ENCODE measurements around the gene ICAM1.

Gene ICAM1

DNA sequence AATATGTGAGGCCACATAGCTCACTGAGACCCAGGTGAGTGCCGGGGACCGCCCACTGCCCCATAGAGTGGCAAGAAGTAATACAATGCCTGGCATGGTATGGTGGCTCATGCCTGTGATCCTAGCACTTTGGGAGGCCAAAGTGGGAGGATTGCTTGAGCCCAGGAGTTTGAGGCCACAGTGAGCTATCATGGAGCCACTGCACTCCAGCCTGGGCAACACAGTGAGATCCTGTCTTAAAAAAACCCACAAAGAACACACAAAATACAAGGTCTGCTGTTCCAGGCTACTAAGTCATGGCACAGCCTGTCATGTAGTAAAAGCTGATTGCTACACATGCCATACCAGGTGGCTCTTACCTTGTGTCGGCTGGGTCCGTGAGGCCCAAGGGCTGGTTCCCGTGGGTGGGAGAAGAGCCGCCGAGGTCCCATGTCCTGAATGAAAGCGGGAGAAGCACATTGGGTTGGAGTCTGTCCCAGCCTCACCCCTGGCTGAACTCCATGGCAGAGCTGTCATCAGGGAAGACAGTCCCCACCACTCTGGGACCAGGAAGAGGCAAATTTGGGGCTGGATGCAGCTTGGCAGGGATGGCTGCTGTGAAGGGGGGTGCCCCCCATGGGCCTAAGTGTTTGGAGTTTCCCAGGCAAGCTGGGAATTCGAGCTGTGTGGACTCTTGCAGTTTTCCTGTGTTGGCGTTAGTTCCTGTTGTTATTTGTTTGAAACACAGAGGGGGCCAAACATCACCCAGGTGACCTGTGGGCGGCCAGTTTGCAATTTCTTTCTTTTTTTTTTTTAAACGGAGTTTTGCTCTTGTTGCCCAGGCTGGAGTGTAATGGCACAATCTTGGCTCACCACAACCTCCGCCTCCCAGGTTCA lies 48.1 kb downstream of the ICAM1 start:
- H3K36me3 ChIP-seq (ENCODE audit: control insufficient read depth, insufficient read depth, low read length): peaks cover 38% of the 10 kb centered on the region

GRCh38 chr19:10320602-10321416 lies 49.9 kb downstream of the ICAM1 start:
- Histone ChIP-seq H3K4me3 (replicated peaks; ENCODE audit: low read depth, low read length) (no peak overlapping the region), H3K36me3 (ENCODE audit: control insufficient read depth, insufficient read depth, low read length) (peaks cover 47% of the 10 kb centered on the region), H3K27me3 (replicated peaks; ENCODE audit: control insufficient read depth, insufficient read depth, low read length) (no peaks in the 10 kb centered on the region)
- no peak for DNase-seq (ENCODE audit: extremely low read depth, insufficient read length)
- TF ChIP-seq, protein P1, sequence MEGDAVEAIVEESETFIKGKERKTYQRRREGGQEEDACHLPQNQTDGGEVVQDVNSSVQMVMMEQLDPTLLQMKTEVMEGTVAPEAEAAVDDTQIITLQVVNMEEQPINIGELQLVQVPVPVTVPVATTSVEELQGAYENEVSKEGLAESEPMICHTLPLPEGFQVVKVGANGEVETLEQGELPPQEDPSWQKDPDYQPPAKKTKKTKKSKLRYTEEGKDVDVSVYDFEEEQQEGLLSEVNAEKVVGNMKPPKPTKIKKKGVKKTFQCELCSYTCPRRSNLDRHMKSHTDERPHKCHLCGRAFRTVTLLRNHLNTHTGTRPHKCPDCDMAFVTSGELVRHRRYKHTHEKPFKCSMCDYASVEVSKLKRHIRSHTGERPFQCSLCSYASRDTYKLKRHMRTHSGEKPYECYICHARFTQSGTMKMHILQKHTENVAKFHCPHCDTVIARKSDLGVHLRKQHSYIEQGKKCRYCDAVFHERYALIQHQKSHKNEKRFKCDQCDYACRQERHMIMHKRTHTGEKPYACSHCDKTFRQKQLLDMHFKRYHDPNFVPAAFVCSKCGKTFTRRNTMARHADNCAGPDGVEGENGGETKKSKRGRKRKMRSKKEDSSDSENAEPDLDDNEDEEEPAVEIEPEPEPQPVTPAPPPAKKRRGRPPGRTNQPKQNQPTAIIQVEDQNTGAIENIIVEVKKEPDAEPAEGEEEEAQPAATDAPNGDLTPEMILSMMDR (IDR thresholded peaks at IDR 0.05; ENCODE audit: insufficient read depth, low read length, poor library complexity, severe bottlenecking): no peak

More for the DNA sequence above, 48.1 kb downstream of the ICAM1 start:
- TF ChIP-seq, protein P1 (IDR thresholded peaks at IDR 0.05; ENCODE audit: insufficient read depth, low read length, poor library complexity, severe bottlenecking): no peak
- Histone ChIP-seq H3K4me3 (replicated peaks; ENCODE audit: low read depth, low read length) (no peak overlapping the region), H3K27me3 (replicated peaks; ENCODE audit: control insufficient read depth, insufficient read depth, low read length) (no peaks in the 10 kb centered on the region)
- no peak for DNase-seq (ENCODE audit: extremely low read depth, insufficient read length)

DNA sequence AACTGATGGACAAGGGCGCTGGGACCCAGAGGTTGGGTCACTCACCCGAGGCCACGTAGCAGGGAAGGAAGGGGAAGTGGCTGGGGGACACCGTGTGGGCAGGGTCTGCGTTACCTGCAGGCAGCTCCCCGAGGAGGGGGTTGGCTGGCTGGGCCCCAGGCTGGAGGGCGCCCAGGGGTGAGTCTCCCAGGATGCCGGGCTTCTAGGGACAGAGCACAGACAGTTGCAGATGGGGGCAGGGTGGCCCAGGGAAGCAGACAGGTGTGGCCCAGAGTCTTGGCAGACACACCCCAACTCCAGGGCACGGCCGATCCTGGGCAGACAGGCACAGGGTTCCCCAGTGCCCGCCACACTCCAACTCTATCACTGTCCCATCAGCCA lies 50.5 kb downstream of the ICAM1 start:
- no peak for DNase-seq (ENCODE audit: extremely low read depth, insufficient read length)
- peaks cover 50% of the 10 kb centered on the region for H3K36me3 ChIP-seq (ENCODE audit: control insufficient read depth, insufficient read depth, low read length)
- H3K27me3 ChIP-seq (replicated peaks; ENCODE audit: control insufficient read depth, insufficient read depth, low read length): no peaks in the 10 kb centered on the region
- H3K4me3 ChIP-seq (replicated peaks; ENCODE audit: low read depth, low read length): no peak overlapping the region
- TF ChIP-seq, protein P1 (IDR thresholded peaks at IDR 0.05; ENCODE audit: insufficient read depth, low read length, poor library complexity, severe bottlenecking): no peak

- Histone ChIP-seq H3K27me3 (replicated peaks; ENCODE audit: control insufficient read depth, insufficient read depth, low read length) (no peaks in the 10 kb centered on the region), H3K36me3 (ENCODE audit: control insufficient read depth, insufficient read depth, low read length) (peaks cover 53% of the 10 kb centered on the region), H3K4me3 (replicated peaks; ENCODE audit: low read depth, low read length) (no peak overlapping the region)
- DNase-seq (ENCODE audit: extremely low read depth, insufficient read length): no peak
- TF ChIP-seq, protein P1 (IDR thresholded peaks at IDR 0.05; ENCODE audit: insufficient read depth, low read length, poor library complexity, severe bottlenecking): no peak
These were observed 51.2 kb downstream of the ICAM1 start for GRCh38 chr19:10321874-10322835.

GRCh38 chr19:10325732-10326131 lies 54.8 kb downstream of the ICAM1 start:
- no peak overlapping the region for H3K4me3 ChIP-seq (replicated peaks; ENCODE audit: low read depth, low read length)
- no peak for DNase-seq (ENCODE audit: extremely low read depth, insufficient read length)
- H3K36me3 ChIP-seq (ENCODE audit: control insufficient read depth, insufficient read depth, low read length): peaks cover 65% of the 10 kb centered on the region
- TF ChIP-seq, protein P1 (IDR thresholded peaks at IDR 0.05; ENCODE audit: insufficient read depth, low read length, poor library complexity, severe bottlenecking): no peak
- no peaks in the 10 kb centered on the region for H3K27me3 ChIP-seq (replicated peaks; ENCODE audit: control insufficient read depth, insufficient read depth, low read length)

All from GM06990 (cell line).